Kasumi-1 (cell line): ENCODE results near the gene ITPR3.

Experiments
- DNase-seq, 2 experiments: peaks; one replicate each; lab custom pipeline; 2025; lab: John Stamatoyannopoulos, UW

Gene ITPR3

DNA sequence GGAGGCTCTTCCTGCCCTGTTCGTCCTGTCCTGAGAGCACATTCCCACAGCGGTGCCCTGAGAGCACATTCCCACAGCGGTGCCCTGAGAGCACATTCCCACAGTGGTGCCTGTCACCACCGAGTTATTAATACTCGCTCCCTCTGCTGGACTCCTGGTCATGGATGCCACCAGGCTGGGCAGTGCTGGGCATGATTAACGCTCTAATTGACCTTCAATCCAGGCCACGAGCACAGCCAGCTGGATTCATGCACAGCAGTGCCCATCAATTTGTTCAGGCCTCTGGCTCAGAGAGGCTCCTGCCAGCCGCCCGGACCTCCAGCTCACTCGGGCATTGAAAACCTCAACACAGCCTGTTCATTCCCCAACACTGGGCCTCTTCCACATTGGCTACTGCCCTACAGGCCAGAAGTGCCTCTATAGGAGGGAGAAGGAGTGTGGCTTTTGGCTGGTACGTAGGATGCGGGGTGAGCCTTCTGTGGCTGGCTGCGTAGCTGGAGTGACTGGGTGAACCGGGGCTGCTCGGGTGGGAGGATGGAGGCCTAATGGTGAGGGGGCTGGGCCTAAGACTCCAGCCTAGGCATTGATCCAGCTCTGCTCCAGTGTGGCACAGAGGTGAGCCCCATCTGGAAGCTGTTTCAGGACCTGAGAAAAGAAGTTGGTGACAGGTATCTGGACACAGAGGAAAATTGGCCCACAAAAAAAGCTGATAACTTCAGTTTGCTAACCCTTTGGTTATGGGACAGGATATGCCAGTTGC, 116.3 kb downstream of the ITPR3 start:
- no peak for DNase-seq

GRCh38 chr6:33738153-33738552, 117.0 kb downstream of the ITPR3 start:
- DNase-seq: no peak

GRCh38 chr6:33738879-33739278, 117.8 kb downstream of the ITPR3 start:
- DNase-seq: no peak

- DNase-seq: no peak
These were observed 118.4 kb downstream of the ITPR3 start for GRCh38 chr6:33739571-33739970.

GRCh38 chr6:33740204-33740608, 119.1 kb downstream of the ITPR3 start:
- no peak for DNase-seq

GRCh38 chr6:33740794-33741193, 119.7 kb downstream of the ITPR3 start:
- no peak for DNase-seq

DNA sequence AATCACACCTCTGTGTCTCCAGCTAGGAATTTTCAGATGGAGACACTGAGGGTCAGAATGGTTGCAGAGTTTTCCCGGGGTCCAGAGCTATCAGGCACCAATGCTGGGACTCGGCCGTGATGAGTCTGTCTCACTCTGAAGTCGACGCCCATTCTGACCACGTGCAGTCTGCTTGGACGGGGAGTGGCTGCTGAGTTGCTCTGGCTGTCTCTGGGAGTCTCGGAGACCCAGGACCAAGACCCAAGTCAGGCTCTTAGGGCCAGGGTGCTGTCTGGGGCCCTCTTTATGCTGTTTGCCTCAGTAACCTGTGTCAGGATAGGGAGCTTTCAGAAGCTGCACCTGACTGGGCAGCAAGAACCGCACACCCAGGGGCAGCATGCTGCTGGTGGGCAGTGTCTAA, 121.0 kb downstream of the ITPR3 start:
- DNase-seq: no peak

DNA sequence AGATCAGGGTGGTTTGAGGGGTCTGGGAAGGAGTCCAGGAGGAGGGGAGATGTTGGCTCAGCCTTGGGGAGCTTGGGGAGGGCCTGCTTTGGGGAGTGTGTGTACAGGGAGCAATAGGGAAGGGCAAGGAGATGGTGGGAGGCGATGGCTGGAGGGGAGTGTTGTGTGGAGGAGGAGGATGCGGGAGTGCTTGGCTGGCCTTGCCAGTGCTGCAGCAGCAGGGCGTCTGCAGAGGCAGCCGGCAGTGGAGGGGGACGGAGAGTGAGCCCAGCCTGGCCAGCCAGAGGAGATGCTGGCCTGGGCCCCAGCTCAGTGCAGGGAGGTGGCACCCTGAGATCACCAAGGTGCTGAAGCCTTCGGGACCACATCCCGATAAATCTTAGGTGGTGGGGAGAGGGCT, 121.7 kb downstream of the ITPR3 start:
- DNase-seq: no peak

DNA sequence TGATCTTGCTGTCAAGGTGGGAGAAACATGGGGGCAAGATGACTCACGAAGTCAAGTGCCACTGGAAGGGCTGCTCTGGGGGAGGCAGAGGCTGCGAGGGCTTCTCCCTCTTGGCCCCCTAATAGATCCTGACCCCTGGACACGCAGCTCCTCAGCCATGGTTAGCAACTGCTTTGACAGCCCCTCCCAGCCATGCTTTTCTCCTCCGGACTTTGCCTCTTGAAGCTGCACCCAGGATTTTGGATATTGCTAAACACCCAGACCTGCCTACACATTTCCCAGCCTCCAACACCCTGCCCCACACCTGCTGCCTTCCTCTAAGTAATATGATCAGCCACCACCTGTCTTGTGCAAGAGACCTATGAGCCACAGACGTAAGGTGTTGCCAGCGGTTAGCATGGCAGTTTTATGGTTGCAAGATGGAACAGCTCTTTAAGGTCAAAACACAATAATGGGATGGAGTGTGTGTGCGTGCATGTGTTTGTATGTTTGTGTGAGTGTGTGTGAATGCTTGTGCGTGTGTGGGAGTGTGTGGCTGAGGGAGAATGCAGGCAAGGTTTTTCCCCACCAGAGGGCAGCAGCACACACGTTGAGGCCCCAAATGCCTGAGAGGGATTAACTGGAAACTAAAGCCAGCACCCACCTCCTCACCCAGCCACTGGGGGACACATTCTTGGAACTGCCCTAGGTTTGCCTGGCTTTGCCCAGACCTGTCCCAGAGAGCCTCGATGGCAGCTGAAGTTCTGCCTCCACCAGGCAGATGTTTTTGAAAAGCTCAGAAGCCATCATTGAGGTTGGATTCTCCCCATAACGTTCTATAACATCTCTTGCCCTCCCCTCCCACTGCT, 123.1 kb downstream of the ITPR3 start:
- DNase-seq: peak; percentile 62 to 69

DNA sequence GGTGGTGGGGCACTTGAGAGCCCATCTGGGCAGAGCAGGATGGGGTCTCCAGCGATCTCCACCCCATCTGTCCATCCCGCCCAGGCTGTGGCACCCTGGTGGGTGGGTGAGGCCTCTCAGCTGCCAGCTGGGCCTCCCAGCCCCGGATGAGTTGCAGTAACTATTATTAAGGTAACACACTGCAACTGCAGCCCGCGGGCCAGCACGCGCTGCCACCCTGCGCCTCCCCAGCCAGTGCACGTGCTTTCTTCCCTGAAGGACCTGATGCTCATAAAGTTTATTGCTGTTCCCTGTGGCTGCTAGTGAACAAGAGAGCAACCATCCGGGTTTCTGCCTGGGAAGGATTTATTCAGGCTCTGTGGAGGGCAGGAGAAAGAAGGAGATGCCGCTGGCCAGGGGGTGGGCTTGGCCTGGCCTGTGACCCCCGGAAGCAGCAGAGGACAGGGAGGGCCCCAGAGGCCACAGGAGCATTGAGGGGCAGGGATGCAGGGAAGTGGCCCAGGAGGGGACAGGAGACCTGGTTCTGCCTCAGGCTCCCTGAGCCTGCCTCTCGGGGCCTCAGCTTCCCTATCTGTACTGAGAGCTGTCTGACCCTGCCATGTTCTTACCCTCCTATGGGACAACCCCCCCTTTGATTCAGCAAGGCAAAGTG, 123.9 kb downstream of the ITPR3 start:
- DNase-seq: no peak

DNA sequence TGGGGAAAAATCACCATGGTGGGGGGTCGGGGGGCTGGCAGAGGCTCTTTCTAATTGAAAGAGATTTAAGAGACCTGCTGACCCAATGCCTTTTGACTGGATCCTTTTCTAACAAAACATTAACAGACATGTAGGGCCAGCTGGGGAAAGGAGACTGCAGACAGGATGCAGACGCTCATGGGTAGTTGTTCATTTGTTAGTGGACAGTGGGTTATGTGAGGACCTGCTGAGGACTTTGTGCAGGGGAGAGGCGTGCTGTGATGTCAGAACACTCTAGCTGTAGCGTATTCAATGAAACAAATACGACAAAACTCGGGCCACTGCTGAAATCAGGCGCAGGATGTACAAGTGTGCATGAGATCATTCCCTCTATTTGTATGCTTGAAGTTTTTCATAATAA, 124.4 kb downstream of the ITPR3 start:
- no peak for DNase-seq
